GM21528 (cell line): ENCODE results near the gene ZFHX2.
"Not testable (repeated sequence)": the region's sequence is repeated elsewhere in the genome, so short reads cannot be mapped to it uniquely, and the experiment has no call there.

Experiments used
- ATAC-seq: cut with Tn5 transposase; IDR thresholded peaks from one replicate; pipeline ENCODE4 v1.9.1; 2021; ENCODE audit warnings: mild to moderate bottlenecking, moderate library complexity; ENCODE audit not compliant: unreplicated experiment, low FRiP score

Gene ZFHX2

GRCh38 chr14:23551266-23552028 lies at the start of gene ZFHX2:
Gene ZFHX2, minus strand, starts transcription at chr14:23551765. Its CDS starts 16,440 bp downstream, at chr14:23535325.
- peak; percentile 60 for ATAC-seq

DNA sequence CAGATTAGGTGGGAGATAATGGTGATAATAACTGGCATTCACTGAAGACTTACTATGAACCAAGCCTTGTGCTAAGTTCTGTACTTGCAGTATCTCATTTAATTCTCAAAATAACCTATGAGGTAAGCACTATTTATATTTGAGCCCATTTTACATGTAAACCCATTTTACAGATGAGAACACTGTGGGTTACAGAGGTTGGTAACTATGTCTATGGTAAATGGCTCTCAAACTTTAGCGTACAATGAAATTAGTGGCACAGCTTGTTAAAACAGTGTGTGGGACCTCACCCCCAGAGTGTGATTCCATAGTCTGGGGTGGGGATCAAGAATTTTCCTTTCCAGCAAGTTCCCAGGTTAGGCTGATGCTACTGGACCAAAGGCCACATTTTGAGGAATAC lies 49.2 kb upstream of the ZFHX2 start:
- ATAC-seq: no peak

DNA sequence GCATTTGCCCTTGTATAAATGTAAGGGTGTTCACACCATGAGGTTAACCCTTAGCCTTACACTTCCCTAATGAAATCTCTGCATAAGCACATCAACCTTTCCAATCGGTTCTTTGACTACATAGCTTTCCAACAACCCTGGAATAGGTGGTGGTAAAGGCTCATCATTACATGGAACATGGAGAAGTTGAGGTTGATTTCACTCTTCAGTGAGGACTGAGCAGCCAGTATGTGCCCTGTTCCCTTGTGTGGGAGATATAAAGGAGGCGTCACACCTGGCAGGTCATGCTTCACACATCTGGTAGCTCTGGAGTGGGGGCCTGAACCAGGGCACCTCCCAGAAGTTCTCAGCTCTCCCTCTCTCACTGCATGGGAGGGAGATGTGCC lies 48.8 kb upstream of the ZFHX2 start:
- no peak for ATAC-seq

DNA sequence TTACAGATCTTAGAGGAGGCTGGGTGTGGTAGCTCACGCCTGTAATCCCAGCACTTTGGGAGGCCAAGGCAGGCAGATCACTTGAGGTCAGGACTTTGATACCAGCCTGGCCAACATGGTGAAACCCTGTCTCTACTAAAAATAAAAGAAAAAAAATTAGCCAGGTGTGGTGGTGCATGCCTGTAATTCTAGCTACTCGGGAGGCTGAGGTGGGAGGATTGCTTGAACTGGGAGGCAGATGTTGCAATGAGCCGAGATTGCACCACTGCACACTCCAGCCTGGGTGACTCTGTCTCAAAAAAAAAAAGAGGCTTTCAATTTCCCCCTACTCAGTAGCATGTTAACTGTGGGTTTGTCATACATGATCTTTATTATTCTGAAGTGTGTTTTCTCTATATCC lies 42.6 kb upstream of the ZFHX2 start:
- not testable (repeated sequence) for ATAC-seq

DNA sequence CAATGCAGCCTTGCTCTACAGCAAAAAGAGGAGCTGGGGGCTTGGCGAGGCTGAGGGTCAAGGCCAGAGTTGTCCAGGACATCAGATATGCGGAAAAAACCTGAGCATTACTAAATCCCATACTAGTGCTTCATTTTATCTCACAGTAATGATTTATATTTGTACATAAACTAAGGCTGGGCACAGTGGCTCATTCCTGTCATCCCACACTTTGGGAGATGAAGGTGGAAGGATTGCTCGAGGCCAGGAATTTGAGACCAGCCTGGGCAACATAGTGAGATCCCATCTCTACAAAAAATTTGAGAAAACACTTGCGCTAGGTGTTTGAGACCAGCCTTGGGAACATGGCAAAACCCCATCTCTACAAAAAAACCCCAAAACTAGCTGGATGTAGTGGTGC lies 38.6 kb upstream of the ZFHX2 start:
- no peak for ATAC-seq

- ATAC-seq: no peak
These were observed 38.0 kb upstream of the ZFHX2 start for GRCh38 chr14:23589606-23590005.

- ATAC-seq: peak; percentile 91
These were observed 37.5 kb upstream of the ZFHX2 start for GRCh38 chr14:23588884-23589598.

- ATAC-seq: not testable (repeated sequence)
These were observed 33.1 kb upstream of the ZFHX2 start for GRCh38 chr14:23584527-23585203.

GRCh38 chr14:23583761-23584526 lies 32.4 kb upstream of the ZFHX2 start:
- not testable (repeated sequence) for ATAC-seq

- no peak for ATAC-seq
These were observed 31.6 kb upstream of the ZFHX2 start for GRCh38 chr14:23582906-23583760.

GRCh38 chr14:23580948-23581281 lies 29.4 kb upstream of the ZFHX2 start:
- no peak for ATAC-seq

- ATAC-seq: no peak
These were observed 28.8 kb upstream of the ZFHX2 start for GRCh38 chr14:23580152-23580926.

DNA sequence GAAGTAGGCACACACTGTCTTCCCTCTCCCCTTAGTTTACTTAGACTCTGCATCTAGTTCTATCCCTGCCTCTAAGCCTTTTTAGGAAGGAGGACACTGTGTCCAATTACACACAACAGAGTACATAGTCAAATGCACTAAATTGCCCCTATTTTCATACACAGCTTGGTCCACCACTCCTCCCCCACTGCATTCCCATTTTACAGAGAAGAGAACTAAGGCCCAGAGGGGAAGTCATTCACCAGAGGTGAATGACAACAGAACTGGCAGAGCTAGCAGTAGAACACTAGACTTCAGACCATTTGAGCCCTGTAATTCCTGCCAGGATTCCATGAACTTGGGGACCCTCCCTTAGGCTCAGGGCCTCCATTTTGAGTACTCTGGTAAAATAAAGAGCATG lies 28.2 kb upstream of the ZFHX2 start:
- no peak for ATAC-seq

DNA sequence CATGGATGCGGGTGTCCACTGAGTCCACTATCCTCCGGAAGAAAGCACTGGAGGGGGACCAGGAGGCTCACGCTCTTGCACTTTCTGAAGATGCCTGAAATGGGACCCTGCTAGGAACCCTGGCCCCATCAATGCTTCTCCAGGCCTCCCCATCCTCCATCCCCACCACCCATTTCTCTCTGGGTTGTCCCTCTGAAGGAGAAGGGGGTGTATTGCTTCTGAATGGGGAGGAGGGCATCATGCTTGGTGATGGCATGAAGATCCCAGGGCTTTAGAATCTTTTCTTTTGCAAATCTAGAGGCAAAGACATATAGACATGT lies 27.7 kb upstream of the ZFHX2 start:
- no peak for ATAC-seq

DNA sequence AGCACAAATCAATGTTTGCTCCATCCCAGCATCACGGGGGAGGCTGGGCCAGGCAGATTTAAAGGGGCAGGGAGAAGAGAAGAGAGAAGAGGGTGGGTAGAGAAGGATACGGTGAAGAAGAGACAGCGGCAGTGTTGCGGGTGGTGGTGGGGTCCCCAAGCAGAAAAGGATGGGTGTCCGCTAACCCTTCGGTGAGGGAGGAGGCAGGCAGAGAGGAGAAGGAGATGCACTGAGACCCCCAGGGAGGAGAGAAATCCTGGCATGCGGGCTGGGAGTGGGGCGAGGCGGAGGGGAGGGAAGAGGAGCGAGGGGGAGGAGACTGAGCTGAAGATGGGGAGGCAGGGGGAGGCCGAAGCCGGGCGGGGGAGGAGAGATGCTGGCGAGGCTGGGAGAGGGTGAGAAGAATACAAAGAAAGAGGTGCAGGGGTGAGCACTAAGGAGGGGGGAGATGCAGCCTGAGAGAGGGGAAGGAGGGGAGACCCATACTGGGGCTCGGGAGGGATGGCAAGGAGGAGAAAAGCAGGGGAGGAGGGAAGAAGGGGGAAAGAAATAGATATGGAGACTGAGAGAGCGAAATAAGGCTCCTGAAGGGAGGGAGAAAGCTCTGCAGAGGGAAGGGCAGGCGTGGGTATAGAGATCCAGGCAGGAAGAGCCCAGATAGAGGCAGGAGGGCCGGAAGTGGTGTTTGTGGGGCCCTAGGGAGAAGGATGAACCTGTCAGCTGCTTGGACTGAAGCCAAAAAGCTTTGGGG lies 27.2 kb upstream of the ZFHX2 start, which contains the start of gene JPH4:
Gene JPH4, minus strand, starts transcription at position 231 of the 751 bp plus-strand sequence. CDS start 1,337 bp downstream, outside the sequence.
- ATAC-seq: no peak

GRCh38 chr14:23577710-23578392 lies 26.3 kb upstream of the ZFHX2 start:
- ATAC-seq: no peak

DNA sequence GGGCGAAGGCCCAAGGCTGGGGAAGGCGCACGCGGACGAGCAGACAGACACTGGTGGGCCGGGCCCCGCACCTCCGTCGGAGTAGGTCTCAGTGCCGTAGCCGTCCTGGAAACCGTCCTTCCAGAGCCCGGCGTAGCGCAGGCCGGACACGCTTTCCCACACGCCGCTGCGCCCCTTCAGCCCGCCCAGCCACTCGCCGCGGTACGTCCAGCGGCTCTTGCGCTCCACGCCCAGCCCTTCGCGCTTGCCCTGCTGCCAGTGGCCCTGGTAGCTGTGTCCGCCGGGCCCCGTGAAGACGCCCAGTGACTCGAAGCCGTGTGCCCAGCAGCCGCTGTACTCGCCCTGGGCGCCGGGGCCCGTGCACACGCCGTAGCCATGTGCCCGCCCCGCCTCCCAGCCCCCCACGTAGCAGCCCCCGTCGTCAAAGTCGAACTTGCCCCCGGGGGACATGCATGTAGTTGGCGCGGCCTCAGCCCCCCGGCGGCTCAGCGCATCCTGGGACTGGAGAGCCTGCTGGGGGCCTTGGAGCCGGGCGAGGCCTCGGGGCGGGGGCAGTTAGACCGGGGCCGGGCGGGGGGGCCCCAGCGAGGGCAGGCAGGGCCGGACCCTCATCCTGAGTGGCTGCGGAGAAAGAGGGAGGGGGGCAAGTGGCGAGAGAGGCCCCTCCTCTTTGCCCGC lies 25.6 kb upstream of the ZFHX2 start:
- ATAC-seq: no peak
